IPS DF 19.7 (cell line): Measurements from ENCODE around the gene ARHGEF1.
"Not testable (repeated sequence)": the region's sequence is repeated elsewhere in the genome, so short reads cannot be mapped to it uniquely, and the experiment has no call there.

Experiments used
- DNase-seq: peaks from one replicate; pipeline ENCODE4 v3.0.0-alpha.2; 2013; ENCODE audit warnings: low read depth, low spot score

Gene ARHGEF1

DNA sequence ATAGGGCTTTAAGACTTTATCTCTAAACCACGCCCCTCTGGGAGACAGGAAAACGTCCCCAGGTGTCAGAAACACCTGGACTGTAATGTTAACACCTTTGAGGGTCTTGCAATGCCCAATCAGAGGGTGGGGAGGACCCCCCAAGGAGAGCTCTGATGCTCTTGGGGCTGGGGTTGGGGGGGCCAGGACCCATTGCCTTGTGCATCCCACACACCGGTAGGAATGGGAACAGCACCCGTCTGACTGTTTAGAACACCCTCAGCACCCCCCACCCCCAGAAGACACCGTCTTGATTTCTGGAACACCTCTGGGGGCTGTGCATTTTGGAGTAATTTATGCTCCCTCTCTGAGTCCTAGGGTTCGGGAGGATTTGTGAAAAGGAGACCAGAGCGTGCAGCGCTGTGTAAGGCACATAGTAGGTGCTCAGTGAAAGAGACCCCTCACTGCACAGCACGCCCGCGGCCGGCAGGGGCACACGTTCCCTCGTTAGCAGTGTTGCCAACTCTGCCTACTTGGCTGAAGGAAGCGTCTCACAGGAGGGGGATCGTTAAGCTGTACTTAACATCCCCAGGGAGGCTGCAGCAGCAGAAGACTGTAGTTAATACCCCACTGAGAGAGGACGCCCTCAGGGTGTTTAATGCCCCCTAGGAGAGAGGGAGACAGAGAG is 48.1 kb downstream of the ARHGEF1 start:
- peak; percentile 65 for DNase-seq

DNA sequence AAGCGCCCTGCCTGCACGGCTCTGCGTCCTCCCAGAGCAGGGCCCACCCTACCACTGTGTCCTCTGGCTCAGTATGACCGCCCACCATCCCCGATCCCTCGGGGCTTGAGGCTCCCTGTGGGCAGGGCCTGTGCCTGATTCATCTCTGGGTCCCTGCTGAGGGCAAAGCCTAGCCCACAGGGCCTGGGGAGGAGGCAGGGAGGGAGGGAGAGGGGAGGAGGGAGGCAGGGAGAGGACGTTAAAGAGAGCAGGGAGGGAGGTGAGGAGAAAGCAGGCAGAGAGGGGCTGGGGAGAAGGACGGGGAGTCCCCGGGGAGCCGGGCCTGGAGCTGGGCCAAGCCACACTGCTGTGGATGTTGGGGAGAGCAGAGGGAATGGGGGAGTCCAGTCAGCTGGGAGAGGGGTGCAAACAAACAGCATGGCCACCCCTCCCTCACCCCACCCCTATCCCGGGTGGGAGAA is 49.3 kb downstream of the ARHGEF1 start:
- no peak for DNase-seq

DNA sequence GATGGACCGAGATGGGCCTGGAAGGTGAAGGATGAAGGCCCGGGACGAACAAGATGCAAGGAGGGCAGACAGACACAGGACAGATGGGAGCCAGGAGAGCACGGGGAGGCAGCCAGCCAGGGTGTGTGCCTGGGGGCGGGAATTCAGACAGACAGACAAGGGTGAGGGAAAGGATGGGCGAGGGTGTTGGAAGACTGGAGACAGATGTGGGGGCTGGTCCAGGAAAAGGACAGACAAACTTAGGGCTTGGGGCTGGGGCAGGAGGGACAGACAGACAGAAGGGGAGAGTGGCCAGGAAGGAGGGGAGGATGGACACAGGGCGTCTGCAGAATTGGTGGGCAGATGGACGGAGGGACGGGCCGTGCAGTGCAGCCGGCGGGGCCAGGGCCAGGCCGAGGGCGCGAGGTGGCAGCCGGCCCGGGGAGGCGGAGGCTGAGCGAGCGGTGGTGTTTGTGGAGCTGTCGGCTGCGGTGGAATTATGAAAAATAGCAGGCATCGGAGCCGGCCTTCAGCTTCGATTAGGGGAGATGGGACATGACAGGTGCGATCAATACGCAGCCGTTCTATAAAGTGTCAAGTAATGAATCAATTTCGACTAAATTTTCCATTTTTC is 49.8 kb downstream of the ARHGEF1 start:
- no peak for DNase-seq

DNA sequence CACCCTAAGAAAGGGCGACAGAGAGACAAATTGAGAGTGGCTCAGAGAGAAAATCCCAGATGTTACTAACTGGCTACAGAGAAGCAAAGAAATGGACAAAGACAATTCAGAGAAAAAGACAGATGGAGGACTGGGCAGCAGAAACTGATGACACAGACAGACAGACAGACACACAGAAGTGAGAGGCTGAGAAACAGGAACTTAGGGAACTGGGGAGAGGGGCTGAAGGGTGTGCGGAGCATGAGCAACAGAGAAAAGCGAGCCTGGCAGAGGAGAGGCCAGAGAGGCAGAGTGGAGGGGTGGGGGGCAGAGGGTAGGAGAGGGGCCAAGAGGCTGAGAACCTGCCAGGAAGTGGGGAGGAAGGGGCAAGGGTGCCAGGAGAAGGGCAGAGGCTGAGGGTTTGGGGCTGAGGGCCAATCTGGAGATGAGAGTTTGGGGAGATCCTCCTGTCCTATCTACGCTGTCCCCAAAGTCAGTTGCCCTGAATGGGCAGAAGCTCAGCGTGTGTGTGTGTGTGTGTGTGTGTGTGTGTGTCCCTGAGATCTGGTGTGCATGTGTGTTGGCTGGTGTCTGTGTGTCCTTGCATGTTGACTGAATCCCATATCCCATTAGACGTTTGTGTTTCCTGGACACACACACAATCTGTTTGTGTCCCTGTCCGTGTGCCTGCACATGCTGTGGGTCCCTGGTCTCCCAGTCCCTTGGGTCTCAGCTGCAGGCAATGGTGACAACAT is 50.9 kb downstream of the ARHGEF1 start:
- no peak for DNase-seq

DNA sequence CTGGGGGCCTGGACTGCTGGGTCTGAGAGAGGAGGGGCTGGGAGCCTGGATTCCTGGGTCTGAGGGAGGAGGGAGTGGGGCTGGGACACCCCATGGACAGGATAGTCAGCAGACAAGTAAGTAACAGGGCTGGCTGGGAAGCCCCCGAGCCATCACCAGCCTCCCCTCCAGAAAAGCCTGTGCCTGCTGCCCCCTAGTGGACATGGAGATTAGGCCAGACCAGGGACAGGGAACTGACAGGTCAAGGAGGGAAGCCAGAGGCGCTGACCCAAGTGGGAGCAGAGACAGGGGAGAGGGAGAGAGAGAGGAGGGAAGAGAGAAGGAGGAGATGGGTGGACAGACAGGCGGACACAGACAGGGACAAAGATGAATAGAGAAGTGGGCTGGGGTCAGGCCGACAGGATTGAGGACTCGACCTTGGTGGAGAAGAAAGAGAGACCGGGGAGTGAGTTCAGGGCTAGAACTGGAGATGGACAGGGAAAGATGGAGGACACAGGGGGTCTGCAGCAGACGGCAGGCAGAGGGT is 51.9 kb downstream of the ARHGEF1 start:
- DNase-seq = no peak

DNA sequence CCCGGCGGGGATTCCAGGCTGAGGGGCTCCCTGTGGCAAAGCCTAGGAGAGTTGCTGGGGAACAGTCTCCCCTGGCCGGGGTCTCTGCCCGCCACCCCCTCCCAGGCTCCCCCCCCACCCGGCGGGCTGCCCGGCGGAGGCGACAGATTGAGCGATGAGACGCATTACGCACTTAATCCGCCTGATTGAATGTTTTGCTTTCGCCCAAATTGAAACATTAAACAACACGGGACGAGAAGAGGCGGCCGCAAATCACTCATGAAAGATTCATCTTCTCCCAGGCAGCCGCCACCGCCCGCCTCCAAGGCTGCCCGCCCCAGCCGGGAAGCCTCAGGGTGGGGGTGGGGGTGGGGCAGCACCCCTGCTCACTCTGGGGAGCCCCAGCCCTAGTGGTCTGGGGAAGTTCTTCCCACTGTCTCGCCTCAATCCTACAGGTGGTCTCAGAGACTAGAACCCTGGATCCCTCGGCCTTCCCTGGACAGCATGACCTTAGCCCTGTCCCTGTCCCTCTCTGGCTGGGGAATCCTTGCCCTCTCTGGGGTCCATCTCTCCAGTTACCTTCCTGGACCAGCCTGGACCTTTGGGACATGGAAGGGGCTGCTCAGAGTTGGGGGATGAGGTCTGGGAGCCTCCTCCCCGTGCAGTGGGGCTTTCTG is 52.9 kb downstream of the ARHGEF1 start:
- no peak for DNase-seq

DNA sequence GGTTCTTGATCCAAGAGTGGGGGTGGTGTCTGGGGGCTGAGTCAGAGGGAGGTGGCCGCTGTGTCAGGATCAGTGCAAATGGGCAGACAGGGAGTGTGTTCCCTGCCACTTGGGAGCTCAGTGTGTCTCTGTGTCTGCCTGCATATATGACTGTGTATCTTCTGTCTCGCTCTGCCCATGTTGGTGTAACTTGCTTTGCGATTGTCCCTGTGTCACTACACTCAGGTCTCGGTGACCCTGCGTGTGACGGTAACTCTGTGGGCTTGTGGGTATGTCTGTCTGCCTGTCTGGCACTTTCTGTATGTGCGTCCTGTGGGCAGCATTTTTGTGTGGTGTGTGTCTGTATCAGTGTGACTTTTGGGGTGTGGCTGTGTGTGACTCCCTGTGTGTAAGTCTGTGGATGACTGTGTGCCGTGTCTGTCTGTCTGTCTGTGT is 53.4 kb downstream of the ARHGEF1 start:
- no peak for DNase-seq

DNA sequence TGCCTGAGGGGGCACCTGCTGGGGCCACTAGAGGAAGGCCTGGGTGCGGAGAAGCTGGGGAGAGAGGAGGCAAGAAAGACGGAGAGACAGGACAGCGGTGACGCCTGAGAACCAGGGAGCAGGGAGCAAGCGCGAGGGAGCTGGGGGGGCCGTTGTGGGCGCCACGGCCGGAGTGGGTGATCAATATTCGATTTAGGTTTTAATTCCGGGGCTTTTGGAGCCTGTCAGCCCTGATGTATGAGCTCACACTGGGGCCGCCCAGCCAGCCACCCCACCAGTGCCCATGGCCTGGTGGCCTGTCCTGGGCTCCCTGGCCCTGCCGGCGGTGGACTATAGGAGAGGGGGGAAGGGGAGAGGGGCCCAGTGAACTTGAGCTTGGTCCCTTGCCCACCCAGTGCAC is 54.0 kb downstream of the ARHGEF1 start:
- DNase-seq = no peak

DNA sequence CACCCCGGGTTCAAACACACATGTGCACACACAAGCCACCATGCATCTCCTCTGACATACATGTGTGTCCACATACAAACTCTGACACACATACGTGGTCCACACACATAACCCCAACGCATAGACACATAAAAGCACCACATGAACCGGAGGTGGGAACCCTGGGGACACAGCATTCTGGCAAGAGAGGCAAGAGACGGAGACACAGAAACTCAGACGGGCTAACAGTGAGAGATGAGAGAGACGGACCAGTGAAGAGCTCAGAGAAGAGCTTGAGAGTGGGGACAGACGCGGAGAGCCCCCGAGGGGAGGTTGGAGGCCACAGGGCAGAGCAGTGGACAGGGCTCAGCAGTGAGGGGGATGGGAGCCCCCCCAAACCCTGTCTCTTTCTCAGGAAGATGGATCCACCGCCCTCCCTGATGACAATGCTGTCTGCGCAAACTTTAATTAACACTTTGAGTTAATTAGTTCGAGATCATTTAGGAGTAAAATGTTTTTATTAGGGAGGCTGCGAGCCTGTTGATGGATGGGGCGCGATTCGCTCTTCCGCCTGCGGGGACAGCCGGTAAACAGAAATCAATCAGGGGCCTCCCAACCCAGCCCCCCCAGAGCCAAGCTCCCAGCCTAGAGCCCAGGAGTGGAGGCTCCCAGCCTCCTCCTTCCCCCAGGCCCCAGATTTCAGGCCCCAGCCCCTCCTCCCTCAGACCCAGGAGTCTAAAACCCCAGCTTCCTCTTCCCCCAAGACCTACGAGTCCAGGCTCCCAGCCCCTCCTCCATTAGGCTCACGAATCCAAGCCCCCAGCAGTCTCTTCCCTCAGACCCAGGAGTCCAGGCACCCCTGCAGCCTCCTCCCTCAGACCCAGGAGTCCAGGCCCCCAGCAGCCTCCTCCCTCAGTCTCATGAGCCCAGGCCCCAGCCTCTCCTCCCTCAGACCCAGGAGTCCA is 54.8 kb downstream of the ARHGEF1 start:
- no peak for DNase-seq

DNA sequence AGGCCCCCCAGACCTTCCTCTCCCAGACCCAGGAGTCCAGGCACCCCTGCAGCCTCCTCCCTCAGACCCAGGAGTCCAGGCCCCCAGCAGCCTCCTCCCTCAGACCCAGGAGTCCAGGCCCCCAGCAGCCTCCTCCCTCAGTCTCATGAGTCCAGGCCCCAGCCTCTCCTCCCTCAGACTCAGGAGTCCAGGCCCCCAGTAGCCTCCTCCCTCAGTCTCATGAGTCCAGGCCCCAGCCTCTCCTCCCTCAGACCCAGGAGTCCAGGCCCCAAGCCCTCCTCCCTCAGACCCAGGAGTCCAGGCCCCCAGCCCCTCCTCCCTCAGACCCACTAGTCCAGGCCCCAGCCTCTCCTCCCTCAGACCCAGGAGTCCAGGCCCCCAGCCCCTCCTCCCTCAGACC is 56.2 kb downstream of the ARHGEF1 start:
- not testable (repeated sequence) for DNase-seq

DNA sequence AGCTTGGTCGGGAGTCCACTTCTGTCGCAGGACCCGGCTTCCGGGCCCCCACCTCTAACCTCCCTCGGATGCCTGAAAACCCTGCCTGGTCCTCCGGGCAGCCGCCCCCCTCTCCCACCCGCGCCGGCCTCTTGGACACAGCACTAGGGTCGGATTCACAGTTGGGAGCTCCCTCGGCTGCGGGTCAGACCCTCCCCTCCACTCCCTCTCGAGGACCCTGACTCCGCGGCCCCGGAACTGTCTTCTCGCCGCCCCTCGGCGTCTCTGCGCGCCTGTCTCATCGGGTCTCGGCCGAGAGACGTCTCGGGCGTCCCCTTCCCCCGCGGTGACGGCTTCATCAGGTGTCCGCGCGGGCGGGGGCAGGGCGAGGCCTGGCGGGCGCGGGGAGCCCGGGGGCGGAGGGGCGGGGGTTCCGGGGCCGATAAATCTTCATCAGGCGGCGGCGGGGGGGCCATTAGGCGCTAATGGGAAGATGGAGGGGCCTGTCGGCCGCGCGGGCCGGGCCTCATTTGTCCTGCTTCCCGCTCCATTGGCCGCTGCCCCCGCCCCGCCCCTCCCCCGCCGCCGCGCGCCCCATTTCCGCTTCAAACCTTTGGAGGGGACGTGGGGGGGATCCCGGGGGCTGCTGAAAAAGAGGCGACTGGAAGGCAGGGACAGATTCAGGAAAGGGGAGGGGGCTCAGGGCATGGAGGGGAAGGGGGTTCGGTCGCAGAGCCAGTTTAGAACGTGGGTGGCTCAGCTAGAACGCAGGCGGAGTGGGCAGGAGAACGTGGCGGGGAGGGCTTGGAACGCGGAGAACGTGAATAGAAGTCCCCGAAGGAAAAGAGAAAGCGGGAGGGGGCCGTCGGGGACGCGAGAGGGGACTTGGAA is 57.1 kb downstream of the ARHGEF1 start:
- no peak for DNase-seq

DNA sequence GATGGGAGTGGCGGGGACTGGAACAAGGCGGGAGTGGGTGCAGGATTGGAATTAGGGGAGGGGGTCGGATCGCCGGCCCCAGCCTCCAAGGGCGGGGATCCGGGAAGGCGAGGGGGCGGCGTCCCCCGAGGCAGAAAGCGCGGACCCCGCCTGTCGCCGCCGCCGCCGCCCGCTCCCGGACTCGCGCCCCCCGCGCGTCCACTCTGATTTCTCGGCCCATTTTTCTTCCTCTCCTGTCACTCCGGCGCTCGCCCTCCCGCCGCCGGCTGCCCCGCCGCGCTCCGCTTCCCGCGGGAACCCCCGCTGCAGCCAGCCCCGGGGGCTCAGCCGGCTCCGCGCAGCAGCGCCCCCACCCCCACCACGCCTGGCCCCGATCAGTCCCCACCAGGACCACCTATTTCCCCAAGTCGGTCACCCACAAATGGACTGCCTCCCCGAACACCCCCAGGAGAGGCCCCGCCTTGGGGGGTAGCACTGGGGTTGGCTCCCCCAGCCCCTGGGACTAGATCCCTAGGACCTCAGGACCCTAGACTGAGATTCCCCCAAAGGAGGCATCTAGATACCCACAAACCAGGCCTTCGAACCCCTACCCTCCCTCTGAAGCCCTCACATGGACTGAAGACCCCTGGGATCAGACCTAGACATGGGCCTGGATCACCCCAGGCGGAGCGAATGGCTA is 57.9 kb downstream of the ARHGEF1 start:
- no peak for DNase-seq

DNA sequence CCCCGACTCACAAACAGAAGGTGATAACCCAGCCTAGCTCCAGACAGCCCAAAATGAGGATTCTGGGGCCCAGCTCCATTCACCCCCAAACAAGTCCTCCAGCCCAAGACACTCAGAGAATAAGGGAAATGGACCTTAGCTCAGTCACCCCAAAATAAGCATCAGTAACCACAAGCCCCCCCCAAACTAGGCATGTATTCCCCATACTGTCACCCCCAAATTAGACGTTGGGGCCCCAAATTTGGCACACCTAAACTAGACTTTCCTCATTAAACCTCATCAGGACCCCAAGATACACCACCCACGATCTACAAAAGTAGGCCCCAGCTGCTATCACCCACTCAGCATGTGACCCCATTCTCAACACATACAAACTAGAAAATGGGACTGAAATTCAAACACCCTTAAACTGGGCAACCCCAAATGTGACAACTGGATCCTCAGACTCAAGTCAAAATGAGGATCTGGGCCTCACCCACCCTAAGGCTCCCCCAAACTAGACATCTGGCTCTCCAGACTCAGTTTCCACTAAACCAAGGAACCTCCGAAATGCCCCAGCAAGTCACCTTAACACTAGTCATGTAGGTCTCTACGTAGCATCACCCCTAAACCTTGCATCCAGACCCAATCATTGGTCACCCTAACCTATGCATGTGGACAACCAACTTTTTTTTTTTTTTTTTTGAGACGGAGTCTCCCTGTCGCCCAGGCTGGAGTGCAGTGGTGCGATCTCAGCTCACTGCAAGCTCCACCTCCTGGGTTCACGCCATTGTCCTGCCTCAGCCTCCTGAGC is 58.6 kb downstream of the ARHGEF1 start:
- no peak for DNase-seq

DNA sequence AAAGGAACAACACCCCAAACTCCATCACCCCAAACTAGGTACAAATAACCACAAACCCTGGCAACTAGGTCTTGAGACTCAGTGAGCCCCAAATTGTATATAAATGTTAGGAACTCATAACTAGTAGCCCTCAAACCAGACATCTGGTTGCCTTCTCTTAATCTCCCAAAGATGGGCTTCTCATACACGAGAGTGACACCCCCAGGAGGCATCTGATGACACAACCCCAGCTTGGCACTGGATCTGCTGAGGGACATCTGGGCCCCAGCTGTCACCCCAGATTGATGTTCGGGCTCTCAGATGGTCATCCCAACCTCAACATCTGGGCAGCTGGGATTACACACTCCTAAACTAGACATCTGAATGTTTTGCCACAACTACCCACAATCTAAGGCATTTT is 61.4 kb downstream of the ARHGEF1 start:
- DNase-seq = no peak

DNA sequence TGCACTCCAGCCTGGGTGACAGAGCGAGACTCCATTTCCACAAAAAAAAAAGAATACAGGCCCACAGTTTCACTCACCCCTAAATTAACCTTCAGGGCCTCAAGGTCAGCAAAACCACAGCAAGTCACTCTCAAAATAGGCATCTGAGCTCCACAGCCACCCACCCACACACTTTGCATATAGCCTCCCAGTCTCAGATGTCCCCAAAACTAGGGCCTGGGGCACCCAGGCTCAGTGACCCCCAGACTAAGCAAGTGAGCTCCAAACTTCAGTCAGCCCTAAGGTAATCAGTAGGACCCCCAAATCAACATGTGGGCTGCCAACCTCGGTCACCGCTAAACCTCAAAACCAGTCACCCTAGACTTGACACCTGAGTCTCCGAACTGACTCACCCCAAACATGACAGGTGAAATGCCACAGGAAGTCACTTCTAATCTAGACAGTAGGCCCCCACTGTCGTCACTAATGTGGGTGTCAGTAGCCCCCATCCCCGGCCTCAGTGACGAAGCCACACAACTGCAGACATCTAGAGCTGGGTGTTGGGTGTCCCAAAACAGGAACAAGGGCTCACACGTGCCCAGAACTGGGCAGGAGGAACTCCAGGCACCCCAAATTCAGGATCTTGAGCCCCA is 62.3 kb downstream of the ARHGEF1 start:
- no peak for DNase-seq

DNA sequence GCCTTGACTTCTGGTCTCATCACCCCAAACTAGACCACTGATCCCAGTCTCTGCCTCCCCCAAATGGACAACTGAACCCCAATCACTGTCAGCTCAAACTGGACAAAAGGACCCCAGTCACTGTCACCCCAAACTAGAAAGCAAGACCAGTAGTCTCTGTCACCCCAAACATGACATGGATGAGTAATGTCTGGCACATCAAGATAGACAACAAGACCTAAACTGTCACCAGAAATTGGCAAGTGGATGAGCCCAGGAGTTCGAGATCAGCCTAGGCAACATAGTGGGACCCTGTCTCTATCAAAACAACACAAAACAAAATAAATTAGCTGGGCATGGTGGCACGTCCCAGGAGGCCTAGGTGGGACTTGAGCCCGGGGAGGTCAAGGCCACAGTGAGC is 64.1 kb downstream of the ARHGEF1 start:
- no peak for DNase-seq

DNA sequence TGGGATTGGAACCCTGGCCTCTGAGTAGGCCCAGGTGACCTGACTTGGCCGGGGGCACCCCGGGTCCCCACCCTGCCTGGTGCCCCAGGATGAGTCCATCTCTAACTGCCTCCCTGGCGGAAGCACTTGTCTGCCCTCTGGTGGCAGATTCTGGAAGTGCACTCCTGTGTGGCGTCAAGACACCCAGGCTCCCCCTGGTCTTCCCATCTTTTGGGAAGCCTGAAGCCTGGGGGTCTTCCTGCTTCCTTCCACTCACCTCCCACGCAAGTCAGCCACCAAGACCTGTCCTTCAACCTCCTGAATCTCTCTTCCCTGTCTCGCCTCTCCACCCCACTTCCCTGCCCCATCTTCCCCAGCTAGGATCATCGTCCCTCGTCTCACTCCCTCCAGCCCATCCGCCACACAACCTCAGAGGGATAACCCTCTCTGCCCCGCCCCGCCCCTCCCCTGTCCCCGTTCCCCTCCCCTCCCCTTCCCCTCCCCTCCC is 68.7 kb downstream of the ARHGEF1 start:
- no peak for DNase-seq

DNA sequence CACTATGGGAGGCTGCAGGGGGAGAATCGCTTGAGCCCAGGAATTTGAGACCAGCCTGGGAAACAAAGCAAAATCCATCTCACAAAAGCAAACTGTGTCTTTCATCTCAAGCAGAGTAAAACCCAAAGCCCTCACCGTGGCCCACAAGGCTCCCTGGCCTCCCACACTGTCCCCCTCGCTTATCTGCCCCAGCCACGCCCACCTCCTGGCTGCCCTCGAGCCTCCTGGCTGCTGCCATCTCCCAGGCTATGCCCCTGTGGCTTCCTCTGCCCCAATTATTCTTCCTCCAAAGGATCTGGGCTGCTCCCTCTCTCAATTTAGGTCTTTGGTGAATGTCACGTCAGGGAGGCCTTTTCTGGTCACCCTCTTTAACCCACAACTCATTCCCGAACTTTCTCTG is 72.5 kb downstream of the ARHGEF1 start:
- no peak for DNase-seq
